Caco-2 (cell line): ENCODE measurements around the gene HIRA. TPM values are rescaled to one million over a fixed set of nuclear protein-coding genes. Genes with fewer than 3 reads are reported as not detected.

Experiments
- BruUV-seq: library from RNA; stranded (reverse); fragments of 400-500 nt; replicated peaks from 2 replicates; lab custom pipeline; 2021; lab: Mats Ljungman, UMichigan
- CTCF ChIA-PET: fragments of 300-600 bp; sonication (Branson Sonifier 250); formaldehyde crosslinking; loops from one replicate; lab custom pipeline; 2022; ENCODE audit warnings: antibody characterized with exemption; lab: Charles Lee
- POLR2A ChIA-PET: fragments of 300-600 bp; sonication (Branson Sonifier 250); formaldehyde crosslinking; loops from one replicate; lab custom pipeline; 2022; ENCODE audit warnings: antibody characterized with exemption; lab: Charles Lee
- DNase-seq, 2 experiments: peaks; one replicate each; pipeline versions ENCODE4 v3.0.0 to v3.0.0-alpha.2; 2020 to 2022
- H3K27me3 ChIP-seq: replicated peaks from 2 replicates; pipeline ENCODE4 v1.6.0; 2011; ENCODE audit warnings: low read length; ENCODE audit not compliant: control insufficient read depth, insufficient read depth
- H3K36me3 ChIP-seq: 2 replicates; pipeline ENCODE4 v1.5.1; 2011; ENCODE audit warnings: low read length; ENCODE audit not compliant: control insufficient read depth, insufficient read depth
- H3K4me1 ChIP-seq: fragments of 250-450 bp; sonication (Bioruptor Pico); 2 replicates; pipeline ENCODE4 v1.5.1; 2020; ENCODE audit warnings: mild to moderate bottlenecking
- H3K4me3 ChIP-seq: 2 replicates; pipeline ENCODE4 v1.5.1; 2011; ENCODE audit warnings: low read depth, mild to moderate bottlenecking, control low read depth, low read length
- H3K9me3 ChIP-seq: fragments of 250-450 bp; sonication (Bioruptor Pico); 2 replicates; pipeline ENCODE4 v1.5.1; 2020; ENCODE audit warnings: mild to moderate bottlenecking, moderate library complexity
- H3K27ac Mint-ChIP-seq: one replicate; pipeline ENCODE4 v1.8.0; 2022; ENCODE audit warnings: mixed read lengths; ENCODE audit not compliant: unreplicated experiment
- H3K27me3 Mint-ChIP-seq: one replicate; pipeline ENCODE4 v1.8.0; 2022; ENCODE audit warnings: mixed read lengths; ENCODE audit not compliant: insufficient read depth, unreplicated experiment
- H3K36me3 Mint-ChIP-seq: one replicate; pipeline ENCODE4 v1.8.0; 2022; ENCODE audit warnings: mild to moderate bottlenecking, mixed read lengths; ENCODE audit not compliant: insufficient read depth, unreplicated experiment
- H3K4me1 Mint-ChIP-seq: one replicate; pipeline ENCODE4 v1.8.0; 2022; ENCODE audit warnings: low read depth, mixed read lengths; ENCODE audit not compliant: unreplicated experiment
- H3K4me3 Mint-ChIP-seq: one replicate; pipeline ENCODE4 v1.8.0; 2022; ENCODE audit warnings: mild to moderate bottlenecking, moderate library complexity, mixed read lengths; ENCODE audit not compliant: unreplicated experiment
- H3K9me3 Mint-ChIP-seq: one replicate; pipeline ENCODE4 v1.8.0; 2022; ENCODE audit warnings: mixed read lengths; ENCODE audit not compliant: unreplicated experiment
- CTCF ChIP-seq, 2 experiments: fragments of 200-600 bp in 1 of 2; IDR thresholded peaks; 1 replicate in 1 of 2; 2 replicates in 1 of 2; pipeline versions ENCODE4 v1.5.1 to v1.8.0; 2011 to 2022; ENCODE audit warnings: antibody characterized with exemption in 1 of 2, control low read depth in 1 of 2, inconsistent platforms in 1 of 2, low read depth in 1 of 2, low read length in 1 of 2, mild to moderate bottlenecking in 1 of 2, moderate library complexity in 1 of 2; ENCODE audit not compliant: insufficient read depth in 1 of 2, severe bottlenecking in 1 of 2, unreplicated experiment in 1 of 2
- intact Hi-C: fragments of 100-400 bp; cut with micrococcal nuclease; formaldehyde crosslinking; loops from one replicate; pipeline ENCODE4 v1.10.0; 2022; ENCODE audit not compliant: unreplicated experiment
- total RNA-seq: library from RNA; stranded (reverse); gene quantifications from 2 replicates; pipeline ENCODE4 v1.2.3, GENCODE V29; 2022

Gene HIRA
- total RNA-seq, 1 experiment from 2014 or later = 60.1 TPM

GRCh38 chr22:19393704-19394103 lies 37.8 kb downstream of the HIRA start:
- H3K36me3 ChIP-seq = peaks cover 2% of the 10 kb centered on the region
- POLR2A ChIA-PET = no interaction called here
- H3K4me1 ChIP-seq = no peaks in the 10 kb centered on the region
- no TSS peak for BruUV-seq
- CTCF ChIA-PET = no interaction called here
- intact Hi-C loops = no loop called here
- no peak overlapping the region for H3K4me3 ChIP-seq
- no peaks in the 10 kb centered on the region for H3K27me3 ChIP-seq
- Mint-ChIP-seq H3K9me3 (no peaks in the 10 kb centered on the region), H3K27me3 (no peaks in the 10 kb centered on the region), H3K4me3 (no peak overlapping the region), H3K4me1 (no peaks in the 10 kb centered on the region), H3K36me3 (peaks cover 79% of the 10 kb centered on the region), H3K27ac (no peak overlapping the region)
- no peaks in the 10 kb centered on the region for H3K9me3 ChIP-seq
- DNase-seq = no peak
- TF ChIP-seq CTCF (IDR thresholded peaks at IDR 0.05; ENCODE audit: insufficient read depth in 1 of 2, low read depth in 1 of 2, low read length in 1 of 2, severe bottlenecking in 1 of 2, unreplicated experiment in 1 of 2) = no peak

- intact Hi-C loops = no loop called here
- Histone ChIP-seq H3K4me1 (no peaks in the 10 kb centered on the region), H3K4me3 (no peak overlapping the region), H3K9me3 (no peaks in the 10 kb centered on the region), H3K27me3 (no peaks in the 10 kb centered on the region), H3K36me3 (peaks cover 4% of the 10 kb centered on the region; the same call in 1 of the 2 replicates)
- Mint-ChIP-seq H3K27ac (no peak overlapping the region), H3K36me3 (peaks cover 74% of the 10 kb centered on the region), H3K4me3 (no peak overlapping the region), H3K4me1 (no peaks in the 10 kb centered on the region), H3K9me3 (no peaks in the 10 kb centered on the region), H3K27me3 (no peaks in the 10 kb centered on the region)
- ChIA-PET POLR2A (interaction anchor here (0.5 kb wide), 1 partner anchor 209 kb away, joined by 5 read pairs; no protein-coding TSS in a partner anchor), CTCF (no interaction called here)
- no peak for DNase-seq
- BruUV-seq = no TSS peak
- no peak for TF ChIP-seq CTCF (IDR thresholded peaks at IDR 0.05; ENCODE audit: insufficient read depth in 1 of 2, low read depth in 1 of 2, low read length in 1 of 2, severe bottlenecking in 1 of 2, unreplicated experiment in 1 of 2)
Observed at GRCh38 chr22:19387575-19387974, 44.0 kb downstream of the HIRA start.

GRCh38 chr22:19387038-19387437 lies 44.5 kb downstream of the HIRA start:
- peaks cover 76% of the 10 kb centered on the region for H3K36me3 Mint-ChIP-seq
- H3K36me3 ChIP-seq = peaks cover 3% of the 10 kb centered on the region; the same call in 1 of the 2 replicates
- ChIA-PET POLR2A (no interaction called here), CTCF (no interaction called here)
- H3K4me3 ChIP-seq = no peak overlapping the region
- H3K27ac Mint-ChIP-seq = no peak overlapping the region
- no peaks in the 10 kb centered on the region for H3K27me3 Mint-ChIP-seq
- H3K4me1 Mint-ChIP-seq = no peaks in the 10 kb centered on the region
- H3K9me3 Mint-ChIP-seq = no peaks in the 10 kb centered on the region
- H3K27me3 ChIP-seq = no peaks in the 10 kb centered on the region
- no peak for DNase-seq
- no peak for TF ChIP-seq CTCF (IDR thresholded peaks at IDR 0.05; ENCODE audit: insufficient read depth in 1 of 2, low read depth in 1 of 2, low read length in 1 of 2, severe bottlenecking in 1 of 2, unreplicated experiment in 1 of 2)
- H3K4me3 Mint-ChIP-seq = no peak overlapping the region
- H3K9me3 ChIP-seq = no peaks in the 10 kb centered on the region
- H3K4me1 ChIP-seq = no peaks in the 10 kb centered on the region
- no TSS peak for BruUV-seq
- intact Hi-C loops = no loop called here
